ENCODE data around the gene AP4E1.

AP4E1 gene

GRCh38 chr15:50979041-50979440, 70.6 kb downstream of the AP4E1 start:
- H3K36me3 ChIP-seq (replicated peaks; ENCODE audit: low read depth, low read length): peaks cover 14% of the 10 kb centered on the region
- TF ChIP-seq EZH2phosphoT487 (IDR thresholded peaks at IDR 0.05; ENCODE audit: low read depth) (no peak), CTCF (IDR thresholded peaks at IDR 0.05; ENCODE audit: low read depth, low read length) (no peak)

GRCh38 chr15:50993598-50993997, 85.1 kb downstream of the AP4E1 start:
- Histone ChIP-seq H3K4me1 (ENCODE audit: low read length) (no peaks in the 10 kb centered on the region), H3K4me2 (ENCODE audit: low read length) (no peak overlapping the region), H3K27ac (ENCODE audit: low read length) (no peak overlapping the region), H3K36me3 (replicated peaks; ENCODE audit: low read depth, low read length) (no peaks in the 10 kb centered on the region), H3K4me3 (ENCODE audit: low read length) (no peak overlapping the region), H3K9me3 (ENCODE audit: insufficient read depth, low read length) (no peaks in the 10 kb centered on the region), H3K27me3 (ENCODE audit: low read depth, low read length) (no peaks in the 10 kb centered on the region), H2AFZ (ENCODE audit: low read depth, low read length) (no peak overlapping the region), H3K9ac (ENCODE audit: low read length) (no peak overlapping the region), H4K20me1 (ENCODE audit: insufficient read depth, low read length) (no peaks in the 10 kb centered on the region), H3K79me2 (ENCODE audit: low read length) (no peaks in the 10 kb centered on the region)
- TF ChIP-seq CTCF (IDR thresholded peaks at IDR 0.05; ENCODE audit: low read depth, low read length) (no peak), EZH2phosphoT487 (IDR thresholded peaks at IDR 0.05; ENCODE audit: low read depth) (no peak)

More at GRCh38 chr15:50979041-50979440, 70.6 kb downstream of the AP4E1 start:
- H2AFZ ChIP-seq (ENCODE audit: low read depth, low read length): no peak overlapping the region
- no peak overlapping the region for H3K9ac ChIP-seq (ENCODE audit: low read length)
- H3K27me3 ChIP-seq (ENCODE audit: low read depth, low read length): no peaks in the 10 kb centered on the region
- no peaks in the 10 kb centered on the region for H3K4me1 ChIP-seq (ENCODE audit: low read length)
- no peak overlapping the region for H3K27ac ChIP-seq (ENCODE audit: low read length)
- H4K20me1 ChIP-seq (ENCODE audit: insufficient read depth, low read length): no peaks in the 10 kb centered on the region
- H3K4me2 ChIP-seq (ENCODE audit: low read length): no peak overlapping the region
- no peak overlapping the region for H3K4me3 ChIP-seq (ENCODE audit: low read length)
- no peaks in the 10 kb centered on the region for H3K9me3 ChIP-seq (ENCODE audit: insufficient read depth, low read length)
- no peaks in the 10 kb centered on the region for H3K79me2 ChIP-seq (ENCODE audit: low read length)

GRCh38 chr15:50996641-50997040, 88.2 kb downstream of the AP4E1 start:
- Histone ChIP-seq H2AFZ (ENCODE audit: low read depth, low read length) (no peak overlapping the region), H3K9ac (ENCODE audit: low read length) (no peak overlapping the region), H3K9me3 (ENCODE audit: insufficient read depth, low read length) (no peaks in the 10 kb centered on the region), H3K4me2 (ENCODE audit: low read length) (no peak overlapping the region), H3K4me3 (ENCODE audit: low read length) (no peak overlapping the region), H3K36me3 (replicated peaks; ENCODE audit: low read depth, low read length) (no peaks in the 10 kb centered on the region), H3K27ac (ENCODE audit: low read length) (no peak overlapping the region), H3K79me2 (ENCODE audit: low read length) (no peaks in the 10 kb centered on the region), H4K20me1 (ENCODE audit: insufficient read depth, low read length) (no peaks in the 10 kb centered on the region), H3K27me3 (ENCODE audit: low read depth, low read length) (no peaks in the 10 kb centered on the region), H3K4me1 (ENCODE audit: low read length) (no peaks in the 10 kb centered on the region)
- TF ChIP-seq EZH2phosphoT487 (IDR thresholded peaks at IDR 0.05; ENCODE audit: low read depth) (no peak), CTCF (IDR thresholded peaks at IDR 0.05; ENCODE audit: low read depth, low read length) (no peak)

- Histone ChIP-seq H3K4me3 (ENCODE audit: low read length) (no peak overlapping the region), H3K36me3 (replicated peaks; ENCODE audit: low read depth, low read length) (peaks cover 5% of the 10 kb centered on the region), H3K4me2 (ENCODE audit: low read length) (no peak overlapping the region), H4K20me1 (ENCODE audit: insufficient read depth, low read length) (no peaks in the 10 kb centered on the region), H3K4me1 (ENCODE audit: low read length) (no peaks in the 10 kb centered on the region), H3K27me3 (ENCODE audit: low read depth, low read length) (no peaks in the 10 kb centered on the region), H3K9ac (ENCODE audit: low read length) (no peak overlapping the region), H3K9me3 (ENCODE audit: insufficient read depth, low read length) (no peaks in the 10 kb centered on the region), H3K79me2 (ENCODE audit: low read length) (no peaks in the 10 kb centered on the region), H2AFZ (ENCODE audit: low read depth, low read length) (no peak overlapping the region), H3K27ac (ENCODE audit: low read length) (no peak overlapping the region)
- TF ChIP-seq EZH2phosphoT487 (IDR thresholded peaks at IDR 0.05; ENCODE audit: low read depth): no peak
- TF ChIP-seq CTCF (IDR thresholded peaks at IDR 0.05; ENCODE audit: low read depth, low read length): no peak
Measured at GRCh38 chr15:50997371-50998051, 89.0 kb downstream of the AP4E1 start.

All from OCI-LY3 (cell line).